Cardiac fibroblast (primary cell): ENCODE measurements around the gene FAM32A.
A peak's percentile ranks its signal among the peaks of the same experiment; 100 is the strongest.

Source experiments
- DNase-seq, 2 donors: peaks; one replicate each; pipeline versions ENCODE4 v3.0.0 to v3.0.0-alpha.2; 2010; ENCODE audit warnings: low read depth in 2 of 2
- H3K4me3 ChIP-seq, 2 donors: replicated peaks in 1 of 2; 1 replicate in 1 of 2; 2 replicates in 1 of 2; pipeline ENCODE4 v1.5.1; 2011; ENCODE audit warnings: low read depth in 2 of 2, low read length in 2 of 2, mild to moderate bottlenecking in 2 of 2, moderate library complexity in 1 of 2
- TF ChIP-seq, protein P1 (sequence below): IDR thresholded peaks from one replicate; pipeline ENCODE4 v1.5.1; 2011; ENCODE audit warnings: low read depth, mild to moderate bottlenecking, low read length, inconsistent platforms

FAM32A gene

DNA sequence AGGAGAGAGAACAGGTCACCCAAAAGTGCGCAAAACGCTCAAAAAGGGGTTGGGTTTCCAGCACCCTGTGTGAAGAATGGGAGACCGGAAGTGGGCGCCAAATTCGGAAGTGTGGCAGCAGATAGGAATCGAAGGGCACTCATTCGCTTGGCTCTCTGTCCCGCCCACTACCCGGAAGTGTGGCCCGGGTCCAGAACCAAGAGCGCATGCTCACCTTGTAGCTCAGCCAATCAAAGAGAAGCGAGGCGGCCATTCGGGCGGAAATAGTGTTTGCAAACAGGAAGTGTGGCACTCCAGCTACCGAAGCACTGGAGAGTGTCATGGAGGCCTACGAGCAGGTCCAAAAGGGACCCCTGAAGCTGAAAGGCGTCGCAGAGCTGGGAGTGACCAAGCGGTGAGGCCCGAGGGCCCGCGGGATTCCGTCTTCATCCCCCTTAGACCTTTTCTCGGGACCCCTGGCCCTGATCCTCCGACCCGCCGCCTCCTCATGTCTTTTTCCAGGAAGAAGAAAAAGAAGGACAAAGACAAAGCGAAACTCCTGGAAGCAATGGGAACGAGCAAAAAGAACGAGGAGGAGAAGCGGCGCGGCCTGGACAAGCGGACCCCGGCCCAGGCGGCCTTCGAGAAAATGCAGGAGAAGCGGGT is at the start of gene FAM32A:
Gene FAM32A, plus strand, starts transcription at position 288 of the 645 bp plus-strand sequence. Its CDS starts 33 bp downstream, at position 321.
- TF ChIP-seq, protein P1, sequence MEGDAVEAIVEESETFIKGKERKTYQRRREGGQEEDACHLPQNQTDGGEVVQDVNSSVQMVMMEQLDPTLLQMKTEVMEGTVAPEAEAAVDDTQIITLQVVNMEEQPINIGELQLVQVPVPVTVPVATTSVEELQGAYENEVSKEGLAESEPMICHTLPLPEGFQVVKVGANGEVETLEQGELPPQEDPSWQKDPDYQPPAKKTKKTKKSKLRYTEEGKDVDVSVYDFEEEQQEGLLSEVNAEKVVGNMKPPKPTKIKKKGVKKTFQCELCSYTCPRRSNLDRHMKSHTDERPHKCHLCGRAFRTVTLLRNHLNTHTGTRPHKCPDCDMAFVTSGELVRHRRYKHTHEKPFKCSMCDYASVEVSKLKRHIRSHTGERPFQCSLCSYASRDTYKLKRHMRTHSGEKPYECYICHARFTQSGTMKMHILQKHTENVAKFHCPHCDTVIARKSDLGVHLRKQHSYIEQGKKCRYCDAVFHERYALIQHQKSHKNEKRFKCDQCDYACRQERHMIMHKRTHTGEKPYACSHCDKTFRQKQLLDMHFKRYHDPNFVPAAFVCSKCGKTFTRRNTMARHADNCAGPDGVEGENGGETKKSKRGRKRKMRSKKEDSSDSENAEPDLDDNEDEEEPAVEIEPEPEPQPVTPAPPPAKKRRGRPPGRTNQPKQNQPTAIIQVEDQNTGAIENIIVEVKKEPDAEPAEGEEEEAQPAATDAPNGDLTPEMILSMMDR: no peak
- H3K4me3 ChIP-seq: peak within 1 kb of the TSS; percentile 97 to 98
- DNase-seq: peak; percentile 99

DNA sequence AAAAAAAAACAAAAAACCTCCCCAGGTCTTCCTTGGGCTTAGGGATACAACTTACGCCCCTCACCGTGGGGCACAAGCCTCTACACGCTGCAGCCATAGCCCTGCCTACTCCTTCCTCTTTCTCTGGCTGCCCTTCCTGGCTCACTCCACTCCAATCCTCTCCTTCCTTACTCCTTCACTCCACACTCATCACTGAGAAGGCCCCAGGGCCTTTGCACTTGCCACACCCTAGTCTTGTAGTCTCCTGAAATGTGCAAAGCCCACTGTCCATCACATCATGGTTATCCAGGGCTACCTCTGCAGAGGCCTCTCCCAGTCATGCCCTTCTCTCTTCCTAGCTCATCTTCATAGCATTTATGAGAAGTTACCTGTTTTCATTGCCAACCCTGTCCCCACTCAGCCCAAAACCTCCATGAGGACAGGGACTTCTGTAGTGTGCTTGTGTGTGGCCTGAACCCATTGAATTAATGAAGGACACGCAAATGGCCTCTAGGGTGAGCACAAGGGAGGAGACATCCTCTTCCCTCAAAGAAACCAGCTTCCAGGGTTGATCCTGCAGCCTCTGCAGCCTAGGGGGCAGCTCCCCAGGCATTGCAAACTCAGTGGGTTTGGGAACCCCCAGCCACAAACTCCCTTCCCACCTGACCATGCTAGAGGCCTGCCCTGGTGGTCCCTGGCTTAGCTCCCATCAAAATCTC is 49.6 kb upstream of the FAM32A start:
- DNase-seq: no peak
- no peak overlapping the region for H3K4me3 ChIP-seq
- TF ChIP-seq, protein P1: no peak

DNA sequence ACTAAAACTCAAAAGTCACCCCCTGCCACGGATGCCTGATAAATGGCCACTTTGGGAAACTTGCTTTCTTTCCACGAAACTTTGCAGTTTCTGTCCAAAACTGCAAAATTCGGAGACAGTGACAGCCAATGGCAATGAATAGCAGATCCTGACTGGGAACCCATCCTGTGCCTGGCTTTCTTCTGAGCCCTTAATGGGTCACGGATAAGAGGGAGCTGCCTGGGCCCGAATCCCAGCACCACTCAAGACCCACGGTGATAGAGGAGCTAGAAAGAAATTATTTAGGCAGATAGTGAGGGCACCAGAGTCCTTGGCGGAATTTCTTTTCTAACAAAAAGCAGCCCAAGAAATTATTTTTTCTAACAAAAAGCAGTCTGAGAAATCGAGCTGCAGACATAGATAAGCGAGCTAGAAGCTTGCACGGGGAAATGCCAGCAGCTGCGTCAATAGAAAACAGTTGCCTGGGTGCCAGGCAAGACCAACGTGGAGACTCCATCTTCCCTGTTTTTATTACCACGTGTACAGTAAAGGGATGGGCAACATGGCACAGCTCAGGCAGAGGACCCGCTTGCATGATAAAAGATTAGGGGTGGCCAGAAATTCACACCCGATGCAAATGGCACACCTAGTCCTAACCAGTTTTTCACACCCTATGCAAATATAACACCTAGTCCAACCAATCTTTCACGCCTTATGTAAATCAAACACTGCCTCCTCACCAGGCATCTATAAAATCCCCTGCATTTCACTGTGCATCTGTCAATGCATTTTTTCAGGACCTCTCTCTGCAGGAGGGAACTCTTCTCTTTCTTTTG is 48.8 kb upstream of the FAM32A start:
- TF ChIP-seq, protein P1: no peak

DNA sequence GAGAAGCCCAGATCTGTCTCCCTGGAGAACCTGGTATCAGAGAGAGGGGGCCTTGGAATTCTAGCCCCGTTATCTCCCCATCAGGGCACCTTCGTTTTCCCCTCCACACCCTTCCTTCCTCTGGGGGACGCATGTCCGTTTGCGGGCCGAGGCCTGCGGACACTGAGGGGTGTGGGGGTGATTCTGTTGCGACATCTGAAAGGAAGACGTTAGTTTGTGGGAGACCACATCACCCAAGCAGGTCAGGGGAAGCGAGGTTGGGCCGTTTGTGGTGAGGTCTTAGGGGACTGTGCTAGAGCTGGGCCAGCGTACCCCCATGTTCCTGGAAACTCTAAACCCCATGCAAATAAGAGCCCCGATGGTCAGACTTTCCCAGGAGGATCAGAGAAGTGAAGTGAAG is 45.5 kb upstream of the FAM32A start:
- H3K4me3 ChIP-seq: no peak overlapping the region
- TF ChIP-seq, protein P1: no peak
- no peak for DNase-seq

More for the DNA sequence above, 48.8 kb upstream of the FAM32A start:
- no peak for DNase-seq
- H3K4me3 ChIP-seq: no peak overlapping the region

DNA sequence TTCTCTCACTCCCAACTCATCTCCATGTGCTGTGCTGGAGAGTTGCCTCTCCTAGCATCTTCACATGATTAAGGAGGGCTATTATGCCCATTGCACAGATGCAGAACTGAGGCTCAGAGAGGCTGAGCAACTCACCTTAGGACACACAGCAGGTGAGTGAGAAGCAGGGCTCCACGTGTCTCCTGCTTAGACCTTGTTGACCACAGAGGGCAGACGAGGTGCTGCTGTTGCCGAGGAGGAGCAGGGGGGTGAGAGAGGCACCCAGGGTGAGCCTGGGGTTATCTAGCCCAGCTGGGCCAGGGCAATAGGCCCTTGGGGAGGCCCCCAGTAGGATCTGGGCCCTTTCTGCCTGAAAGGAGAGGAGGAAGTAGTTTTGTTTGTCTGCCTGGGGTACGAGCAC is 44.2 kb upstream of the FAM32A start:
- DNase-seq: no peak
- TF ChIP-seq, protein P1: no peak
- H3K4me3 ChIP-seq: no peak overlapping the region

DNA sequence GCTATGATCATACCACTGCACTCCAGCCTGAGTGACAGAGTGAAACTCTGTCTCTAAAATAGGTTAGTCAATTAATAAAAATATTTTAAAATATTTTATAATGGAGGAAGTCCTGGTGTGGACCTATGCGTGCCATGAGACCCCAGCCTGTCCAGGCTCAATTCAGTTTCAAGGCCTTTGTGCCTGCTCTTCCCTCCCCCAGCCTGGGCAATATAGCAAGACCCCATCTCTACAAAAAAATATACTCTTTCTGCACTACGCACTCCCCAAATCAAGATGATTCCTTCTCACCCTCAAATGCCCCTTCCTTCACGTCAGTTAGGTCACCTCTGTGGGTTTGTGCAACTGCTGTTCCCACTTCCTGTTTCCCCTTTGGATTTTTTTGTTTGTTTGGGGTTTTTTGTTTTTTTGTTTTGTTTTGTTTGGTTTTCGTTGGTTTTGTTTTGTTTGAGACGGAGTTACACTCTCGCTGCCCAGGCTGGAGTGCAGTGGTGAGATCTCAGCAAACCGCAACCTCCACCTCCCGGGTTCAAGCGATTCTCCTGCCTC is 43.1 kb upstream of the FAM32A start:
- DNase-seq: no peak
- TF ChIP-seq, protein P1: no peak
- H3K4me3 ChIP-seq: no peak overlapping the region
